HL-60 (cell line): ENCODE data around the gene RHBDL3.

Experiments
- DNase-seq, 2 experiments: peaks; one replicate each; pipeline ENCODE4 v3.0.0-alpha.2; 2010 to 2020; ENCODE audit warnings: low read depth in 1 of 2, low spot score in 1 of 2
- H3K27ac ChIP-seq: fragments of 250-450 bp; sonication (Bioruptor Pico); replicated peaks from 2 replicates; pipeline ENCODE4 v1.5.1; 2020; ENCODE audit warnings: mild to moderate bottlenecking, moderate library complexity
- H3K27me3 ChIP-seq: fragments of 250-450 bp; sonication (Bioruptor Pico); 2 replicates; pipeline ENCODE4 v1.5.1; 2021; ENCODE audit warnings: mild to moderate bottlenecking, moderate library complexity; ENCODE audit not compliant: insufficient read depth, poor library complexity, severe bottlenecking
- H3K4me3 ChIP-seq: replicated peaks from 2 replicates; pipeline ENCODE4 v1.5.1; 2011; ENCODE audit warnings: mild to moderate bottlenecking, control low read depth, low read length; ENCODE audit not compliant: insufficient read depth
- CTCF ChIP-seq: IDR thresholded peaks from one replicate; pipeline ENCODE4 v1.5.1; 2011; ENCODE audit warnings: low read length, control low read depth, inconsistent platforms; ENCODE audit not compliant: insufficient read depth
- GABPA ChIP-seq: IDR thresholded peaks from 2 replicates; pipeline ENCODE4 v1.6.1; 2012; ENCODE audit warnings: low read depth
- POLR2AphosphoS5 ChIP-seq: IDR thresholded peaks from 2 replicates; pipeline ENCODE4 v1.6.1; 2012; ENCODE audit warnings: low read depth
- REST ChIP-seq: IDR thresholded peaks from 2 replicates; pipeline ENCODE4 v1.6.1; 2012; ENCODE audit warnings: low read depth; ENCODE audit not compliant: insufficient replicate concordance
- SPI1 ChIP-seq: IDR thresholded peaks from 2 replicates; pipeline ENCODE4 v1.6.1; 2012; ENCODE audit warnings: low read depth, mild to moderate bottlenecking, borderline replicate concordance

RHBDL3 gene

GRCh38 chr17:32292094-32292493, 26.5 kb downstream of the RHBDL3 start:
- Histone ChIP-seq H3K4me3 (no peak overlapping the region), H3K27ac (no peak overlapping the region), H3K27me3 (no peaks in the 10 kb centered on the region)
- no peak for TF ChIP-seq SPI1
- no peak for TF ChIP-seq POLR2AphosphoS5
- TF ChIP-seq REST, result no peak
- no peak for TF ChIP-seq CTCF
- no peak for TF ChIP-seq GABPA
- DNase-seq, result no peak

- DNase-seq, result no peak
- Histone ChIP-seq H3K27me3 (no peaks in the 10 kb centered on the region), H3K4me3 (no peak overlapping the region), H3K27ac (no peak overlapping the region)
- no peak for TF ChIP-seq SPI1
- no peak for TF ChIP-seq GABPA
- no peak for TF ChIP-seq POLR2AphosphoS5
- TF ChIP-seq CTCF, result no peak
- no peak for TF ChIP-seq REST
Observed at GRCh38 chr17:32297424-32297823, 31.8 kb downstream of the RHBDL3 start.

- Histone ChIP-seq H3K27me3 (no peaks in the 10 kb centered on the region), H3K27ac (no peak overlapping the region), H3K4me3 (no peak overlapping the region)
- DNase-seq, result no peak
- TF ChIP-seq GABPA (no peak), SPI1 (no peak), REST (no peak), POLR2AphosphoS5 (no peak), CTCF (no peak)
Observed at GRCh38 chr17:32297860-32298259, 32.2 kb downstream of the RHBDL3 start.
